Adrenal gland (tissue), 5 donors: ENCODE results near the gene CD274.

Source experiments
- CTCF ChIP-seq, 6 experiments: fragments of 450-650 bp in 4 of 6; fragments of 200-600 bp in 2 of 6; sonication (generic) in 1 of 6; IDR thresholded peaks; 1 replicate in 5 of 6; 2 replicates in 1 of 6; pipeline versions ENCODE4 v1.5.1 to v1.8.0; 2016 to 2021; ENCODE audit warnings: antibody characterized with exemption in 6 of 6, mild to moderate bottlenecking in 2 of 6, moderate library complexity in 1 of 6
- POLR2A ChIP-seq, 2 donors: fragments of 450-650 bp; IDR thresholded peaks; one replicate each; pipeline ENCODE4 v1.6.1; 2017; ENCODE audit warnings: antibody characterized with exemption in 2 of 2, mild to moderate bottlenecking in 2 of 2, moderate library complexity in 1 of 2
- donor health status: DM: no; HTN: no; CAD: no.

GRCh38 chr9:5449521-5450358 lies 602 bp upstream of the CD274 start:
- no peak for TF ChIP-seq CTCF (IDR thresholded peaks at IDR 0.05)
- no peak for TF ChIP-seq POLR2A (IDR thresholded peaks at IDR 0.05)
